NB4 (cell line): ENCODE results near the gene CRLF1.

Experiments used
- DNase-seq: peaks from one replicate; pipeline ENCODE4 v3.0.0; 2010; ENCODE audit warnings: low read depth
- H3K4me3 ChIP-seq: one replicate; pipeline ENCODE4 v1.5.1; 2011; ENCODE audit warnings: mild to moderate bottlenecking, low read depth, low read length, moderate library complexity
- MYC ChIP-seq: IDR thresholded peaks from 2 replicates; pipeline ENCODE4 v1.6.1; 2011; ENCODE audit warnings: low read depth, low read length
- POLR2A ChIP-seq: IDR thresholded peaks from 2 replicates; pipeline ENCODE4 v1.6.1; 2011; ENCODE audit warnings: mild to moderate bottlenecking; ENCODE audit not compliant: insufficient read length; ENCODE audit errors: extremely low read depth
- TF ChIP-seq, protein P1 (sequence below): IDR thresholded peaks from one replicate; pipeline ENCODE4 v1.5.1; 2012; ENCODE audit warnings: low read depth, low read length
- TF ChIP-seq, protein P2 (sequence below): IDR thresholded peaks from 2 replicates; pipeline ENCODE4 v1.6.1; 2011; ENCODE audit warnings: low read depth, low read length

Gene CRLF1

DNA sequence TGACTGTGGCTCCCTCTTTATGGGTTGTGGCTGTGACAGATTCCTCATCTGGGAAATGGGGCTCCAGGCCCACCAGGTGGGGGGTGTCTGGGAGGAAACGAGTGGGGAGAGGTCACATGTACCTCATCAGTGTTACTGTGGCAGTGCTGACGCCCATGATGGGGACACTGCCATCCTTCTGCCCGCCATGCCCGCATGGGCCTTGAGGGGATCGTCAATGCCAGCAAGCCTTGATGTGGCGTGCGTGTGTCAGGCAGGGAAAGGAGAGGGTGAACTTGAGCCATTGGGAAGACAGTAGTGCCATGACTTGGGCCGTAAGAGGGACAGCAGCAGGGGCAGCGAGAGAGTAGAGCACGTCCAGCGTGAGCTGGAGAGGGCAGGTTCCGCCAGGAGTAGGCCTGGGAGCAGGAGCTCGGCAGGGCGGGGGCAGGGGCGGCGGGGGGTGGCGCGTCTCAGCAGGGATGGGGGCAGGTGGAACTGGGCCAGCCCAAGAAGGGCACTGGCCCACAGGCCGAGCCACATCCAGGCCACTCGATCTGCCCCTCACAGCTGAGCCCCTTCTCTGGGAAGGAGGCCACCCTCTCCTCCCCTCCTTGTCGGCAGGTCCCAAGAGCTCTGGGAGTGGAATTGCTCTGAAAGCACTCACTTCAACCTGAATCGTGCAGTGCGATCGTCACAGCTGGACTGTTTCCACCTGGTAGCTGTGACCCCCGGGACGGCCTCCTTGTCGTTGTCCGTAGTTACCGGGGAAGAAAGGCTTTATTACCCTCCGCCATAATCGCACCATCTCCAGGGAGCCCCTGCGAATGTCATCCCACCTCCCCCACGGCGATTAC, 40.2 kb upstream of the CRLF1 start:
- TF ChIP-seq MYC (no peak), POLR2A (no peak)
- TF ChIP-seq, protein P1, sequence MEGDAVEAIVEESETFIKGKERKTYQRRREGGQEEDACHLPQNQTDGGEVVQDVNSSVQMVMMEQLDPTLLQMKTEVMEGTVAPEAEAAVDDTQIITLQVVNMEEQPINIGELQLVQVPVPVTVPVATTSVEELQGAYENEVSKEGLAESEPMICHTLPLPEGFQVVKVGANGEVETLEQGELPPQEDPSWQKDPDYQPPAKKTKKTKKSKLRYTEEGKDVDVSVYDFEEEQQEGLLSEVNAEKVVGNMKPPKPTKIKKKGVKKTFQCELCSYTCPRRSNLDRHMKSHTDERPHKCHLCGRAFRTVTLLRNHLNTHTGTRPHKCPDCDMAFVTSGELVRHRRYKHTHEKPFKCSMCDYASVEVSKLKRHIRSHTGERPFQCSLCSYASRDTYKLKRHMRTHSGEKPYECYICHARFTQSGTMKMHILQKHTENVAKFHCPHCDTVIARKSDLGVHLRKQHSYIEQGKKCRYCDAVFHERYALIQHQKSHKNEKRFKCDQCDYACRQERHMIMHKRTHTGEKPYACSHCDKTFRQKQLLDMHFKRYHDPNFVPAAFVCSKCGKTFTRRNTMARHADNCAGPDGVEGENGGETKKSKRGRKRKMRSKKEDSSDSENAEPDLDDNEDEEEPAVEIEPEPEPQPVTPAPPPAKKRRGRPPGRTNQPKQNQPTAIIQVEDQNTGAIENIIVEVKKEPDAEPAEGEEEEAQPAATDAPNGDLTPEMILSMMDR: no peak
- TF ChIP-seq, protein P2, sequence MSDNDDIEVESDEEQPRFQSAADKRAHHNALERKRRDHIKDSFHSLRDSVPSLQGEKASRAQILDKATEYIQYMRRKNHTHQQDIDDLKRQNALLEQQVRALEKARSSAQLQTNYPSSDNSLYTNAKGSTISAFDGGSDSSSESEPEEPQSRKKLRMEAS: no peak
- no peak overlapping the region for H3K4me3 ChIP-seq
- DNase-seq: no peak

DNA sequence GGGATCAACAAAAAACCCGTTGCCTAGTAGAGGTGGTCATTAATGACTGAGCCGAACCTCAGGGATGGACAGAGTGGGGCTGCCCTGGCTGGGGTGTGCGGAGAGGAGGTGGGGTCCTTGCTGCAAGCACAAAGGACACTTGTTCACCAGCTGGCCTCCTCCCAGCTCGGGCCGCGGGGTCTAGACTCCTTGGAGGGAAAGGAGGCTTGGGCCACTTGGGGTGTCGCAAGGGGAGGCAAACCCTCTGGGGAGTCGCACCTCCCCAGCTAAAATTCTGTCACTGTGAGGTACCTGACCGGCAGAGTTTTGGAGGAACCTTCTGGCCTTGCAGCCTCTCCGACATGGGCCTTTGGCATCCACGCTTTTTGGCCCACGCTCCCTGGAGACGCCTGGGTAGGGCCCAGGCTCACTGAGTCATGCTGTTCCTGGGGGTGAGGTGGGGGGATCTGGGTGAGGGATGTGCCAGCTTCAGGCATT, 38.5 kb upstream of the CRLF1 start:
- DNase-seq: peak; percentile 81
- TF ChIP-seq MYC (no peak; the same call in 1 of the 2 replicates), POLR2A (no peak)
- TF ChIP-seq, protein P1: no peak
- TF ChIP-seq, protein P2: no peak
- H3K4me3 ChIP-seq: peak overlapping the region; percentile 36

DNA sequence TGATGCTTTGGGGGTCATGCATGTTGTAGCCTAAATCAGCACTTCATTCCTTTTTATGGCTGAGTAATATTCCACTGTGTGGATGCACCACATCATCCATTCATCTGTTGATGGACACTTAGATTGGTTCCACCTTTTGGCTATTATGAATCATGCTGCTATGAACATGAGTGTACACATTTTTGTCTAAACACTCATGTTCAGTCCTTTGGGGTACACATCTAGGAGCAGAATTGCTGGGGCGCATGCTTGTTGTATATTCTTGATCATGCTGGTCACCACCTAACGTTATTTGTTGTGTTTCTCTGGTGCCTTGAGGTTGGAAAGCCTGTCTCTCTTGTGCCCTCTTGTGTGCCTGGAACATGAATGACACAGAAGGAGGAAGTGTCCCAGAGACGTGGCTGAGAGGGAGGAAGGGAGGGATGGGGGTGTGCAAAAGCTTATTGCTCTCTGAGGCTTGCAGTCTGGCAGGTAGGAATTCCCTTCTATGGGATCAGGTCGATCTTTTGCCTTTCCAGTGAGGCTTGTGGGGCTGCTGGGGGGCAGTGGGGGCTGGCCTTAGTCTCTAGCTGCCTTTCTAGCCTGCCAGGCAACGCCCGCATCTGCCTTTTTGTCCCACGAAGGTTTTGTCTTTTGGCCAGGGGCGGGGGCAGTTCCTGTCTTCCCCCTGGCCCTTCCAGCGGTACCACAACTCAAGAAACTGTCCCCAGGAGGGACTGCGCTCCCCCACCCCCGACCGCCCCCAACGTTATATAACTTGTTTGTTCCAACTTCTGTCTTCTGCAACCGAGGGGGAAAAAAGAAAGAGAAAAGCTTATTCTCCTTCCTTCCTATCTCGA, 37.8 kb upstream of the CRLF1 start:
- peak overlapping the region; percentile 36 for H3K4me3 ChIP-seq
- peak; percentile 88 for DNase-seq
- TF ChIP-seq POLR2A (no peak), MYC (peak; percentile 32; the same call in 1 of the 2 replicates)
- TF ChIP-seq, protein P2: no peak
- TF ChIP-seq, protein P1: peak; percentile 55

DNA sequence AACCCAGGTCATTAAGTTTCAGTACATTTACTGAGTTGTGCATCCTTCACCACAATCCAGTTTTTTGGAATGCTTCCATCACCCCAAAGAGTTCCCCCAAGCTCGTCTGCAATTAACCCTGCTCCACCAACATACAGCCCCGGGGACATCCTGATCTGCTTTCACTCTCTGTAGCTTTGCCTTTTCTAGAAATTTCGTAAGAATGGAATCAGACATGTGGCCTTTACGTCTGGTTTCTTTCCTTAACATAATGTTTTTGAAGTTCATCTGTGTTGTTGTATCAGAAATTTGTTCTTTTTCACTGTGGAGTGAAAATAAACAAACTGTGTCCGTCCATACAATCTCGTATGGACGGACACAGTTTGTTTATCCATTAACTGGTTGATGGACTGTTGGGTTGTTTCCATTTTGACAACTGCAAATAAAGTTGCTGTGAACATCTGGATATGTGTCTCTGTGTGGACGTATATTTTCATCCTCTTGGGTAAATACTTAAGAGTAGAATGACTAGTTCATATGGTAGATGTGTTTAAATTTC, 33.2 kb upstream of the CRLF1 start:
- no peak for DNase-seq
- H3K4me3 ChIP-seq: no peak overlapping the region
- TF ChIP-seq, protein P1: no peak
- TF ChIP-seq POLR2A (no peak), MYC (no peak)
- TF ChIP-seq, protein P2: no peak

DNA sequence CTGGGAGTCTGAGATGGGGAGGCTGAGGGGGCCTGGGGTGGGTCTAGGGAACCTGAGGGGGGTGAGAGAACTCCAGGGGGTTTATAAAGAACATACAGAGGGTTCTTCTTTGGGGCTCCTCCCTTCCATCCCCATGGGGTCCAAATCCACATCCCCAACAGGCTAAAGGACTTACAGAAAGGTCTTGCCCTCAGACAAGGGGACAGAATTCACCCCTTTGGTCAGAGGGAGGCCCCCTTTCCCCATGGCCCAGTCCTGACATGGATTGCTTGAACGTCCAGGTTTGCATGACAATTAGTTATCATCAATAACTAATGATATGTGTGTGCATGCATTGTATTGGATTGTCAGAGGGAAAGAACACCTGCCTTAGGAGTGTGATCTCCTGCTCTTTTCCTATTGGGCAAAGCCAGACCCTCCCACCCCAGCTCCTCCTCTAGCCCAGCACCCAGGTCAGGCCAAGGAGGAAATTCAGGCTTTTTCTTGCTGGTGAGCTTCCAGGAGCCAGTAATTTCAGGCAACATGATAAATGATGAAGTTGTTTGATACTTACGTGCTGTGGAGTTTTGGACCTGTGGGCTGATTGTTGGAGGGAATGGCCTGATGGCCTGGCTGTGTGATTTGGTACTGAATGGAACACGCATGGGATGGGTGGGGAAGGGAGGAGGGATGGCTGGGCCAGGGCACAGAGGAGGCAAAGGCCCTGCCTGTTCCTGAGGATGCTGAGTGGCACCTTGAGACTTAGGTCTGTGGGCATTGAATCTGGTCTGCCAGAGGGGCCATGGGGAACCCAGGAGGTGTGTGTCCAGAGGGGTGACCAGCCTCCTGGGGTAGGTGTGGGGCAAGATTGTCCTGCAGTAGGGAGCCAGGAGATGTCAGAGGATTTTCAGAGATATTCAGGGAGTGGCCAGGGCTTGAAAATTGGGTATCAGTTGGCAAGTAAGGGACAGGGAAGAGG, 31.4 kb upstream of the CRLF1 start:
- peak overlapping the region; percentile 76 for H3K4me3 ChIP-seq
- TF ChIP-seq, protein P2: no peak
- no peak for TF ChIP-seq MYC
- TF ChIP-seq, protein P1: no peak
- TF ChIP-seq POLR2A: no peak
- DNase-seq: peak; percentile 32
